ENCODE measurements around the gene GBGT1. TPM values are rescaled to one million over a fixed set of nuclear protein-coding genes. Genes with fewer than 3 reads are reported as not detected.
"Not testable (repeated sequence)": the region's sequence is repeated elsewhere in the genome, so short reads cannot be mapped to it uniquely, and the experiment has no call there.

GBGT1 gene
- total and polyA plus RNA-seq, 4 donors: 6.1 to 42.9 (median 23.2) TPM

DNA sequence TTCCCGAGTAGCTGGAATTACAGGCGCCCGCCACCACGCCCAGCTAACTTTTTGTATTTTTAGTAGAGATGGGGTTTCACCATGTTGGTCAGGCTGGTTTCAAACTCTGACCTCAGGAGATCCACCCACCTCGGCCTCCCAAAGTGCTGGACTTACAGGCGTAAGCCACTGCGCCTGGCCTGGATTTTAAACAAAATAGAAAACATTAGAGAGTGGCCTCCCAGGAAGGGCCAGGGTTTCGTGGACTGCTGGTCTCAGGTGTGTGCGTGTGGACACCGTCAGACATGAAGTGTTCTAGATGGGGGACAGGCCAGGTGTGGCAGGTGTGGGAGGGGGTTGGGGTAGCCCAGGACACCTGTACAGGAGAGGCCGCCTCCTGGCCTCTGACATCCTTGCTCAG lies 7.0 kb upstream of the GBGT1 start:
- WGBS, 2 donors: 90 to 94% methylated on average over 11 of the region's 11 CpGs
- H3K9ac ChIP-seq (ENCODE audit: insufficient read depth in 1 of 2, low read length in 2 of 2): no peak overlapping the region
- DNase-seq: no peak
- H3K27me3 ChIP-seq (ENCODE audit: control insufficient read depth in 3 of 3, insufficient read depth in 3 of 3, low read length in 2 of 3): no peaks in the 10 kb centered on the region
- no peak overlapping the region for H3K27ac ChIP-seq (ENCODE audit: low read depth in 1 of 2, low read length in 1 of 2)
- H3K4me1 ChIP-seq (ENCODE audit: control insufficient read depth in 5 of 5, insufficient read depth in 5 of 5, low read length in 5 of 5): no peaks in the 10 kb centered on the region
- TF ChIP-seq, protein P1, sequence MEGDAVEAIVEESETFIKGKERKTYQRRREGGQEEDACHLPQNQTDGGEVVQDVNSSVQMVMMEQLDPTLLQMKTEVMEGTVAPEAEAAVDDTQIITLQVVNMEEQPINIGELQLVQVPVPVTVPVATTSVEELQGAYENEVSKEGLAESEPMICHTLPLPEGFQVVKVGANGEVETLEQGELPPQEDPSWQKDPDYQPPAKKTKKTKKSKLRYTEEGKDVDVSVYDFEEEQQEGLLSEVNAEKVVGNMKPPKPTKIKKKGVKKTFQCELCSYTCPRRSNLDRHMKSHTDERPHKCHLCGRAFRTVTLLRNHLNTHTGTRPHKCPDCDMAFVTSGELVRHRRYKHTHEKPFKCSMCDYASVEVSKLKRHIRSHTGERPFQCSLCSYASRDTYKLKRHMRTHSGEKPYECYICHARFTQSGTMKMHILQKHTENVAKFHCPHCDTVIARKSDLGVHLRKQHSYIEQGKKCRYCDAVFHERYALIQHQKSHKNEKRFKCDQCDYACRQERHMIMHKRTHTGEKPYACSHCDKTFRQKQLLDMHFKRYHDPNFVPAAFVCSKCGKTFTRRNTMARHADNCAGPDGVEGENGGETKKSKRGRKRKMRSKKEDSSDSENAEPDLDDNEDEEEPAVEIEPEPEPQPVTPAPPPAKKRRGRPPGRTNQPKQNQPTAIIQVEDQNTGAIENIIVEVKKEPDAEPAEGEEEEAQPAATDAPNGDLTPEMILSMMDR (IDR thresholded peaks at IDR 0.05; ENCODE audit: control extremely low read depth, extremely low read depth): no peak
- H3K9me3 ChIP-seq (ENCODE audit: control insufficient read depth in 4 of 4, insufficient read depth in 3 of 4, low read length in 3 of 4): no peaks in the 10 kb centered on the region
- no peak for ATAC-seq (ENCODE audit: insufficient read depth, low FRiP score)
- H3K36me3 ChIP-seq (ENCODE audit: control insufficient read depth in 4 of 4, insufficient read depth in 4 of 4, low read length in 4 of 4): no peaks in the 10 kb centered on the region
- H3K4me3 ChIP-seq: no peak overlapping the region

GRCh38 chr9:133169687-133170086 lies 6.0 kb upstream of the GBGT1 start:
- not testable (repeated sequence) for H3K4me1 ChIP-seq (ENCODE audit: control insufficient read depth in 5 of 5, insufficient read depth in 5 of 5, low read length in 5 of 5); ATAC-seq (ENCODE audit: insufficient read depth, low FRiP score); H3K9ac ChIP-seq (ENCODE audit: insufficient read depth in 1 of 2, low read length in 2 of 2); H3K36me3 ChIP-seq (ENCODE audit: control insufficient read depth in 4 of 4, insufficient read depth in 4 of 4, low read length in 4 of 4); H3K4me3 ChIP-seq; H3K27ac ChIP-seq (ENCODE audit: low read depth in 1 of 2, low read length in 1 of 2); H3K27me3 ChIP-seq (ENCODE audit: control insufficient read depth in 3 of 3, insufficient read depth in 3 of 3, low read length in 2 of 3); H3K9me3 ChIP-seq (ENCODE audit: control insufficient read depth in 4 of 4, insufficient read depth in 3 of 4, low read length in 3 of 4); DNase-seq
- WGBS, 2 donors: 92 to 96% methylated on average over 12 of the region's 12 CpGs

GRCh38 chr9:133169102-133169501 lies 5.4 kb upstream of the GBGT1 start:
- H3K9ac ChIP-seq (ENCODE audit: insufficient read depth in 1 of 2, low read length in 2 of 2): no peak overlapping the region
- TF ChIP-seq, protein P1 (IDR thresholded peaks at IDR 0.05; ENCODE audit: control extremely low read depth, extremely low read depth): no peak
- ATAC-seq (ENCODE audit: insufficient read depth, low FRiP score): no peak
- DNase-seq: no peak
- no peak overlapping the region for H3K27ac ChIP-seq (ENCODE audit: low read depth in 1 of 2, low read length in 1 of 2)
- H3K9me3 ChIP-seq (ENCODE audit: control insufficient read depth in 4 of 4, insufficient read depth in 3 of 4, low read length in 3 of 4): no peaks in the 10 kb centered on the region
- no peaks in the 10 kb centered on the region for H3K36me3 ChIP-seq (ENCODE audit: control insufficient read depth in 4 of 4, insufficient read depth in 4 of 4, low read length in 4 of 4)
- 91 to 99% methylated on average over 13 of the region's 13 CpGs for WGBS, 2 donors
- H3K4me3 ChIP-seq: no peak overlapping the region
- H3K27me3 ChIP-seq (ENCODE audit: control insufficient read depth in 3 of 3, insufficient read depth in 3 of 3, low read length in 2 of 3): no peaks in the 10 kb centered on the region
- peaks cover 0 to 1% (median 0%) of the 10 kb centered on the region in 5 donors for H3K4me1 ChIP-seq (ENCODE audit: control insufficient read depth in 5 of 5, insufficient read depth in 5 of 5, low read length in 5 of 5)

GRCh38 chr9:133168432-133168831 lies 4.7 kb upstream of the GBGT1 start:
- Histone ChIP-seq H3K4me3 (no peak overlapping the region), H3K27me3 (ENCODE audit: control insufficient read depth in 3 of 3, insufficient read depth in 3 of 3, low read length in 2 of 3) (no peaks in the 10 kb centered on the region), H3K9me3 (ENCODE audit: control insufficient read depth in 4 of 4, insufficient read depth in 3 of 4, low read length in 3 of 4) (no peaks in the 10 kb centered on the region), H3K9ac (ENCODE audit: insufficient read depth in 1 of 2, low read length in 2 of 2) (no peak overlapping the region), H3K27ac (ENCODE audit: low read depth in 1 of 2, low read length in 1 of 2) (no peak overlapping the region), H3K4me1 (ENCODE audit: control insufficient read depth in 5 of 5, insufficient read depth in 5 of 5, low read length in 5 of 5) (peaks cover 0 to 7% (median 0%) of the 10 kb centered on the region in 5 donors), H3K36me3 (ENCODE audit: control insufficient read depth in 4 of 4, insufficient read depth in 4 of 4, low read length in 4 of 4) (no peaks in the 10 kb centered on the region)
- ATAC-seq (ENCODE audit: insufficient read depth, low FRiP score): no peak
- TF ChIP-seq, protein P1 (IDR thresholded peaks at IDR 0.05; ENCODE audit: control extremely low read depth, extremely low read depth): no peak
- WGBS, 2 donors: 63 to 67% methylated on average over 6 of the region's 6 CpGs
- DNase-seq: no peak
